ENCODE data around the gene SLC37A2.
"Not testable (repeated sequence)": the region's sequence is repeated elsewhere in the genome, so short reads cannot be mapped to it uniquely, and the experiment has no call there.

SLC37A2 gene

GRCh38 chr11:125088576-125089455 lies 25.7 kb downstream of the SLC37A2 start:
- FAIRE-seq (no peak), DNase-seq (ENCODE audit: insufficient read length, low spot score) (no peak)
- TF ChIP-seq CTCF (IDR thresholded peaks at IDR 0.05; ENCODE audit: insufficient read depth, missing control alignments) = no peak

- not testable (repeated sequence) for FAIRE-seq; DNase-seq (ENCODE audit: insufficient read length, low spot score)
Observed at GRCh38 chr11:125089481-125089880, 26.4 kb downstream of the SLC37A2 start.

GRCh38 chr11:125090151-125090550 lies 27.0 kb downstream of the SLC37A2 start:
- DNase-seq (ENCODE audit: insufficient read length, low spot score); FAIRE-seq: not testable (repeated sequence)

GRCh38 chr11:125090816-125091215 lies 27.7 kb downstream of the SLC37A2 start:
- no peak for FAIRE-seq
- TF ChIP-seq CTCF (IDR thresholded peaks at IDR 0.05; ENCODE audit: insufficient read depth, missing control alignments) = no peak

GRCh38 chr11:125091247-125091876 lies 28.3 kb downstream of the SLC37A2 start:
- peak; percentile 66 for DNase-seq (ENCODE audit: insufficient read length, low spot score)
- peak; percentile 90 for TF ChIP-seq CTCF (IDR thresholded peaks at IDR 0.05; ENCODE audit: insufficient read depth, missing control alignments)
- FAIRE-seq = no peak

More at GRCh38 chr11:125090816-125091215, 27.7 kb downstream of the SLC37A2 start:
- no peak for DNase-seq (ENCODE audit: insufficient read length, low spot score)

- no peak for FAIRE-seq
Observed at GRCh38 chr11:125091877-125092664, 29.0 kb downstream of the SLC37A2 start.

GRCh38 chr11:125092669-125093068 lies 29.6 kb downstream of the SLC37A2 start:
- FAIRE-seq = no peak
- no peak for DNase-seq (ENCODE audit: insufficient read length, low spot score)
- no peak for TF ChIP-seq CTCF (IDR thresholded peaks at IDR 0.05; ENCODE audit: insufficient read depth, missing control alignments)

More at GRCh38 chr11:125091877-125092664, 29.0 kb downstream of the SLC37A2 start:
- no peak for TF ChIP-seq CTCF (IDR thresholded peaks at IDR 0.05; ENCODE audit: insufficient read depth, missing control alignments)
- no peak for DNase-seq (ENCODE audit: insufficient read length, low spot score)
